HEK293 (cell line): ENCODE data around the gene DDX54.
A peak's percentile ranks its signal among the peaks of the same experiment; 100 is the strongest.

ENCODE experiments used
- CTCF ChIA-PET: fragments of 350-600 bp; formaldehyde crosslinking; extraction: SDS; loops from one replicate; lab custom pipeline; 2021; ENCODE audit warnings: antibody characterized with exemption; lab: Yijun Ruan, JAX
- POLR2A ChIA-PET: fragments of 300-600 bp; formaldehyde crosslinking; extraction: SDS; loops from one replicate; lab custom pipeline; 2020; ENCODE audit warnings: antibody characterized with exemption, inconsistent platforms; lab: Yijun Ruan, JAX
- H3K27ac ChIP-seq: fragments of 200-500 bp; sonication (Bioruptor generic); 2 replicates; pipeline ENCODE4 v1.5.1; 2014; ENCODE audit warnings: low read depth, low read length, control low read depth, inconsistent platforms; ENCODE audit errors: extremely low read depth
- H3K36me3 ChIP-seq, 2 experiments: fragments of 200-500 bp in 1 of 2; sonication (Bioruptor generic) in 1 of 2; 1 replicate in 1 of 2; 2 replicates in 1 of 2; pipeline ENCODE4 v1.5.1; 2014 to 2017; ENCODE audit warnings: inconsistent platforms in 2 of 2, low read length in 2 of 2; ENCODE audit not compliant: control insufficient read depth in 2 of 2, insufficient read depth in 1 of 2
- H3K4me1 ChIP-seq: fragments of 200-500 bp; sonication (Bioruptor generic); 2 replicates; pipeline ENCODE4 v1.5.1; 2014; ENCODE audit warnings: mild to moderate bottlenecking, low read length, inconsistent platforms; ENCODE audit not compliant: control insufficient read depth, insufficient read depth
- H3K4me3 ChIP-seq: 2 replicates; pipeline ENCODE4 v1.5.1; 2011; ENCODE audit warnings: low read depth, mild to moderate bottlenecking, control low read depth, low read length, moderate library complexity
- H3K9me3 ChIP-seq: fragments of 200-500 bp; sonication (Bioruptor generic); 2 replicates; pipeline ENCODE4 v1.5.1; 2014; ENCODE audit warnings: low read depth, low read length, inconsistent platforms; ENCODE audit not compliant: control insufficient read depth, insufficient read depth
- IKZF3 ChIP-seq: fragments of 450-650 bp; IDR thresholded peaks from 2 replicates; pipeline ENCODE4 v1.5.0; 2018; ENCODE audit warnings: missing biosample characterization, mild to moderate bottlenecking, missing genetic modification characterization, moderate library complexity
- KLF16 ChIP-seq: fragments of 450-650 bp; formaldehyde crosslinking; IDR thresholded peaks from 2 replicates; pipeline ENCODE4 v1.5.1; 2017; ENCODE audit warnings: missing biosample characterization, missing genetic modification characterization
- SCRT2 ChIP-seq: fragments of 450-650 bp; formaldehyde crosslinking; IDR thresholded peaks from 2 replicates; pipeline ENCODE4 v1.5.1; 2016; ENCODE audit warnings: missing biosample characterization, missing genetic modification characterization
- WT1 ChIP-seq: fragments of 450-650 bp; formaldehyde crosslinking; IDR thresholded peaks from 2 replicates; pipeline ENCODE4 v1.5.1; 2016; ENCODE audit warnings: missing biosample characterization, missing genetic modification characterization
- ZBTB17 ChIP-seq: fragments of 450-650 bp; formaldehyde crosslinking; IDR thresholded peaks from 2 replicates; pipeline ENCODE4 v1.5.1; 2016; ENCODE audit warnings: missing biosample characterization, missing genetic modification characterization
- ZIC2 ChIP-seq: fragments of 450-650 bp; formaldehyde crosslinking; IDR thresholded peaks from 2 replicates; pipeline ENCODE4 v1.5.1; 2016; ENCODE audit warnings: missing biosample characterization, missing genetic modification characterization
- ZNF121 ChIP-seq: fragments of 450-650 bp; formaldehyde crosslinking; IDR thresholded peaks from 2 replicates; pipeline ENCODE4 v1.5.1; 2016; ENCODE audit warnings: missing biosample characterization, missing genetic modification characterization
- ZNF169 ChIP-seq: fragments of 450-650 bp; formaldehyde crosslinking; IDR thresholded peaks from 2 replicates; pipeline ENCODE4 v1.5.1; 2016; ENCODE audit warnings: missing biosample characterization, missing genetic modification characterization
- ZNF202 ChIP-seq: fragments of 450-650 bp; formaldehyde crosslinking; IDR thresholded peaks from 2 replicates; pipeline ENCODE4 v1.5.1; 2016; ENCODE audit warnings: missing biosample characterization, missing genetic modification characterization, borderline replicate concordance
- ZNF223 ChIP-seq: fragments of 450-650 bp; formaldehyde crosslinking; IDR thresholded peaks from 2 replicates; pipeline ENCODE4 v1.5.1; 2016; ENCODE audit warnings: missing biosample characterization, missing genetic modification characterization
- ZNF23 ChIP-seq: fragments of 450-650 bp; formaldehyde crosslinking; IDR thresholded peaks from 2 replicates; pipeline ENCODE4 v1.5.1; 2016; ENCODE audit warnings: missing biosample characterization, missing genetic modification characterization, borderline replicate concordance
- ZNF335 ChIP-seq: fragments of 450-650 bp; formaldehyde crosslinking; conservative IDR thresholded peaks from 2 replicates; pipeline ENCODE4 v1.5.1; 2016; ENCODE audit warnings: missing biosample characterization, missing genetic modification characterization
- ZNF394 ChIP-seq: fragments of 450-650 bp; formaldehyde crosslinking; IDR thresholded peaks from 2 replicates; pipeline ENCODE4 v1.5.1; 2016; ENCODE audit warnings: missing biosample characterization, missing genetic modification characterization, mild to moderate bottlenecking, moderate library complexity, borderline replicate concordance
- ZNF560 ChIP-seq: fragments of 450-650 bp; formaldehyde crosslinking; IDR thresholded peaks from 2 replicates; pipeline ENCODE4 v1.5.1; 2017; ENCODE audit warnings: missing biosample characterization, missing genetic modification characterization, borderline replicate concordance
- ZNF571 ChIP-seq: fragments of 450-650 bp; formaldehyde crosslinking; IDR thresholded peaks from 2 replicates; pipeline ENCODE4 v1.5.0; 2017; ENCODE audit warnings: missing biosample characterization, missing genetic modification characterization
- ZNF585B ChIP-seq: fragments of 450-650 bp; formaldehyde crosslinking; IDR thresholded peaks from 2 replicates; pipeline ENCODE4 v1.5.1; 2016; ENCODE audit warnings: missing biosample characterization, missing genetic modification characterization
- ZNF600 ChIP-seq: fragments of 450-650 bp; formaldehyde crosslinking; IDR thresholded peaks from 2 replicates; pipeline ENCODE4 v1.5.1; 2016; ENCODE audit warnings: missing biosample characterization, missing genetic modification characterization
- ZNF624 ChIP-seq: fragments of 450-650 bp; formaldehyde crosslinking; IDR thresholded peaks from 2 replicates; pipeline ENCODE4 v1.5.1; 2017; ENCODE audit warnings: missing biosample characterization, missing genetic modification characterization
- ZSCAN16 ChIP-seq: fragments of 450-650 bp; formaldehyde crosslinking; IDR thresholded peaks from 2 replicates; pipeline ENCODE4 v1.5.1; 2016; ENCODE audit warnings: missing biosample characterization, missing genetic modification characterization
- TF ChIP-seq, protein P1 (sequence below): fragments of 450-650 bp; formaldehyde crosslinking; IDR thresholded peaks from 2 replicates; pipeline ENCODE4 v1.5.1; 2016; ENCODE audit warnings: missing biosample characterization, missing genetic modification characterization, low read depth
- TF ChIP-seq, protein P2 (sequence below): fragments of 450-650 bp; formaldehyde crosslinking; IDR thresholded peaks from 2 replicates; pipeline ENCODE4 v1.5.1; 2016; ENCODE audit warnings: missing biosample characterization, missing genetic modification characterization
- TF ChIP-seq, protein P3 (sequence below): fragments of 450-650 bp; IDR thresholded peaks from 2 replicates; pipeline ENCODE4 v1.5.1; 2018; ENCODE audit warnings: missing biosample characterization, missing genetic modification characterization
- TF ChIP-seq, protein P4 (sequence below): fragments of 450-650 bp; formaldehyde crosslinking; IDR thresholded peaks from 2 replicates; pipeline ENCODE4 v1.5.1; 2016; ENCODE audit warnings: missing biosample characterization, missing genetic modification characterization, borderline replicate concordance
- TF ChIP-seq, protein P5 (sequence below): fragments of 450-650 bp; IDR thresholded peaks from 2 replicates; pipeline ENCODE4 v1.5.1; 2018; ENCODE audit warnings: missing biosample characterization, mild to moderate bottlenecking, missing genetic modification characterization

DDX54 gene

DNA sequence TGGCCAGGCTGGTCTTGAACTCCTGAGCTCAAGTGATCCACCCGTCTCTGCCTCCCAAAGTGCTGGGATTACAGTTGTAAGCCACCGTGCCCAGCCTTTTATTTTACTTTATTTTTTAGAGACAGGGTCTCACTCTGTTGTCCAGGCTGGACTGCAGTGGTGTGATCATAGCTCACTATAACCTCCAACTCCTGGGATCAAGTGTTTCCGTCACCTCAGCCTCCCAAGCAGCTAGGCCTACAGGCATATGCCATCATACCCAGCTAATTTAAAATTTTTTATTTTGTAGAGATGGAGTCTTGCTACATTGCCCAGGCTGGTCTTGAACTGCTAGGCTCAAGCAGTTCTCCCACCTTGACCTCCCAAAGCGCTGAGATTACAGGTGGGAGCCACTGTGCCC is 39.7 kb upstream of the DDX54 start:
- POLR2A ChIA-PET: no interaction called here
- CTCF ChIA-PET: interaction anchor here (0.7 kb wide), 2 partner anchors 20 to 72 kb away, joined by 3 read pairs; no protein-coding TSS in a partner anchor
- no peaks in the 10 kb centered on the region for H3K4me1 ChIP-seq

DNA sequence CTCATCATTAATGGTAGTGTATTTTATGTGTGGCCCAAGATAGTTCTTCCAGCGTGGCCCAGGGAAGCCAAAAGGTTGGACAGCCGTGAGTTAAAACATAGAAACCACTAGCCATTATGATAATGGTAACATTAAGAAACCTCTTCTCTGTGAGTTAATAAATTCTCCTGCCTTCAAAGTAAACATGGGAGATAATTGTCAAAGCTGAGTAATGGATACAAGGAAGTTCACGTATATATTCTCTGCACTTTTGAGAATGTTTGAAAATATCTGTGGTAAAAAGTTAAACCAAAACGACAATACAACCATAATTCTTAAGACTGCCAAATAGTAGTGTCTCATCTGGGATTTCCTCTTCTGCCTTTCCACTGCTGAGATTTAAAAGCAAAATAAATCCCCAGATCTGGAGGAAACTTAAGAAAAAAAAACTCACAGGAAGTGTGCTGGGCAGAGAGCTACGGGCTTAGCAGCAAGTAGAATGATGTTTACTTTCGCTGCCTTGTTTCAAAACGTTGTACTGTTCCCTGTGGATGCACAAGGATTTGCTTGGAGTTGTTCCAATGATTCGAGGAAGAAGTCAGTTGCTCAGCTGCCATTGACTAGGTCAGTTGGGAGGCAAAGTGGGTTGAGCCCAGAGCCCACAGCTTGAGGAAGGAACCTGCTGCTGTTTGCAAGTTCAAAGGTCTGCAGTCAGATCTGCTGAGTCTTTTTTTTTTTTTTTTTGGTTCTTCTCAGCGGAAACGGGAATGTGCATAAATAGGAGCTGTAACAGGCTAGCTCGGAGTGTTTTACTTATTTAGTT is 37.7 kb upstream of the DDX54 start:
- Histone ChIP-seq H3K4me3 (no peak overlapping the region), H3K27ac (peak overlapping the region; percentile 20; the same call in 1 of the 2 replicates), H3K4me1 (no peaks in the 10 kb centered on the region), H3K9me3 (no peaks in the 10 kb centered on the region), H3K36me3 (peaks cover 0 to 11% of the 10 kb centered on the region in 2 experiments; a peak in 1 of 3 replicates)
- TF ChIP-seq, protein P1, sequence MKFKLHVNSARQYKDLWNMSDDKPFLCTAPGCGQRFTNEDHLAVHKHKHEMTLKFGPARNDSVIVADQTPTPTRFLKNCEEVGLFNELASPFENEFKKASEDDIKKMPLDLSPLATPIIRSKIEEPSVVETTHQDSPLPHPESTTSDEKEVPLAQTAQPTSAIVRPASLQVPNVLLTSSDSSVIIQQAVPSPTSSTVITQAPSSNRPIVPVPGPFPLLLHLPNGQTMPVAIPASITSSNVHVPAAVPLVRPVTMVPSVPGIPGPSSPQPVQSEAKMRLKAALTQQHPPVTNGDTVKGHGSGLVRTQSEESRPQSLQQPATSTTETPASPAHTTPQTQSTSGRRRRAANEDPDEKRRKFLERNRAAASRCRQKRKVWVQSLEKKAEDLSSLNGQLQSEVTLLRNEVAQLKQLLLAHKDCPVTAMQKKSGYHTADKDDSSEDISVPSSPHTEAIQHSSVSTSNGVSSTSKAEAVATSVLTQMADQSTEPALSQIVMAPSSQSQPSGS (tag by site-specific recombination): no peak
- TF ChIP-seq ZBTB17 (tag by site-specific recombination) (peak; percentile 98), ZNF223 (no peak), WT1 (tag by site-specific recombination) (no peak), ZNF560 (tag by site-specific recombination) (no peak), ZNF121 (tag by site-specific recombination) (no peak), ZNF394 (tag by site-specific recombination) (no peak), ZIC2 (peak; percentile 47), ZNF571 (tag by site-specific recombination) (no peak), ZNF23 (no peak), ZNF202 (no peak), ZNF169 (tag by site-specific recombination) (no peak), SCRT2 (tag by site-specific recombination) (0 out of 2 replicates have a peak, but pooled peaks have one; percentile 20), ZNF624 (tag by site-specific recombination) (no peak), ZNF335 (tag by site-specific recombination) (0 out of 2 replicates have a peak, but pooled peaks have one; percentile 10), ZNF600 (tag by site-specific recombination) (peak; percentile 51; the same call in 1 of the 2 replicates), KLF16 (tag by site-specific recombination) (no peak), ZSCAN16 (tag by site-specific recombination) (no peak), IKZF3 (tag by site-specific recombination) (peak; percentile 35; the same call in 1 of the 2 replicates)
- TF ChIP-seq, protein P2, sequence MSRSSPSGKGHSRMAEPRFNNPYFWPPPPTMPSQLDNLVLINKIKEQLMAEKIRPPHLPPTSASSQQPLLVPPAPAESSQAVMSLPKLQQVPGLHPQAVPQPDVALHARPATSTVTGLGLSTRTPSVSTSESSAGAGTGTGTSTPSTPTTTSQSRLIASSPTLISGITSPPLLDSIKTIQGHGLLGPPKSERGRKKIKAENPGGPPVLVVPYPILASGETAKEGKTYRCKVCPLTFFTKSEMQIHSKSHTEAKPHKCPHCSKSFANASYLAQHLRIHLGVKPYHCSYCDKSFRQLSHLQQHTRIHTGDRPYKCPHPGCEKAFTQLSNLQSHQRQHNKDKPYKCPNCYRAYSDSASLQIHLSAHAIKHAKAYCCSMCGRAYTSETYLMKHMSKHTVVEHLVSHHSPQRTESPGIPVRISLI: peak; percentile 72; the same call in 1 of the 2 replicates
- TF ChIP-seq, protein P3, sequence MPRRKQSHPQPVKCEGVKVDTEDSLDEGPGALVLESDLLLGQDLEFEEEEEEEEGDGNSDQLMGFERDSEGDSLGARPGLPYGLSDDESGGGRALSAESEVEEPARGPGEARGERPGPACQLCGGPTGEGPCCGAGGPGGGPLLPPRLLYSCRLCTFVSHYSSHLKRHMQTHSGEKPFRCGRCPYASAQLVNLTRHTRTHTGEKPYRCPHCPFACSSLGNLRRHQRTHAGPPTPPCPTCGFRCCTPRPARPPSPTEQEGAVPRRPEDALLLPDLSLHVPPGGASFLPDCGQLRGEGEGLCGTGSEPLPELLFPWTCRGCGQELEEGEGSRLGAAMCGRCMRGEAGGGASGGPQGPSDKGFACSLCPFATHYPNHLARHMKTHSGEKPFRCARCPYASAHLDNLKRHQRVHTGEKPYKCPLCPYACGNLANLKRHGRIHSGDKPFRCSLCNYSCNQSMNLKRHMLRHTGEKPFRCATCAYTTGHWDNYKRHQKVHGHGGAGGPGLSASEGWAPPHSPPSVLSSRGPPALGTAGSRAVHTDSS: no peak
- TF ChIP-seq, protein P4, sequence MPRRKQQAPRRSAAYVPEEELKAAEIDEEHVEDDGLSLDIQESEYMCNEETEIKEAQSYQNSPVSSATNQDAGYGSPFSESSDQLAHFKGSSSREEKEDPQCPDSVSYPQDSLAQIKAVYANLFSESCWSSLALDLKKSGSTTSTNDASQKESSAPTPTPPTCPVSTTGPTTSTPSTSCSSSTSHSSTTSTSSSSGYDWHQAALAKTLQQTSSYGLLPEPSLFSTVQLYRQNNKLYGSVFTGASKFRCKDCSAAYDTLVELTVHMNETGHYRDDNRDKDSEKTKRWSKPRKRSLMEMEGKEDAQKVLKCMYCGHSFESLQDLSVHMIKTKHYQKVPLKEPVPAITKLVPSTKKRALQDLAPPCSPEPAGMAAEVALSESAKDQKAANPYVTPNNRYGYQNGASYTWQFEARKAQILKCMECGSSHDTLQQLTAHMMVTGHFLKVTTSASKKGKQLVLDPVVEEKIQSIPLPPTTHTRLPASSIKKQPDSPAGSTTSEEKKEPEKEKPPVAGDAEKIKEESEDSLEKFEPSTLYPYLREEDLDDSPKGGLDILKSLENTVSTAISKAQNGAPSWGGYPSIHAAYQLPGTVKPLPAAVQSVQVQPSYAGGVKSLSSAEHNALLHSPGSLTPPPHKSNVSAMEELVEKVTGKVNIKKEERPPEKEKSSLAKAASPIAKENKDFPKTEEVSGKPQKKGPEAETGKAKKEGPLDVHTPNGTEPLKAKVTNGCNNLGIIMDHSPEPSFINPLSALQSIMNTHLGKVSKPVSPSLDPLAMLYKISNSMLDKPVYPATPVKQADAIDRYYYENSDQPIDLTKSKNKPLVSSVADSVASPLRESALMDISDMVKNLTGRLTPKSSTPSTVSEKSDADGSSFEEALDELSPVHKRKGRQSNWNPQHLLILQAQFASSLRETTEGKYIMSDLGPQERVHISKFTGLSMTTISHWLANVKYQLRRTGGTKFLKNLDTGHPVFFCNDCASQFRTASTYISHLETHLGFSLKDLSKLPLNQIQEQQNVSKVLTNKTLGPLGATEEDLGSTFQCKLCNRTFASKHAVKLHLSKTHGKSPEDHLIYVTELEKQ (tag by site-specific recombination): no peak
- TF ChIP-seq, protein P5, sequence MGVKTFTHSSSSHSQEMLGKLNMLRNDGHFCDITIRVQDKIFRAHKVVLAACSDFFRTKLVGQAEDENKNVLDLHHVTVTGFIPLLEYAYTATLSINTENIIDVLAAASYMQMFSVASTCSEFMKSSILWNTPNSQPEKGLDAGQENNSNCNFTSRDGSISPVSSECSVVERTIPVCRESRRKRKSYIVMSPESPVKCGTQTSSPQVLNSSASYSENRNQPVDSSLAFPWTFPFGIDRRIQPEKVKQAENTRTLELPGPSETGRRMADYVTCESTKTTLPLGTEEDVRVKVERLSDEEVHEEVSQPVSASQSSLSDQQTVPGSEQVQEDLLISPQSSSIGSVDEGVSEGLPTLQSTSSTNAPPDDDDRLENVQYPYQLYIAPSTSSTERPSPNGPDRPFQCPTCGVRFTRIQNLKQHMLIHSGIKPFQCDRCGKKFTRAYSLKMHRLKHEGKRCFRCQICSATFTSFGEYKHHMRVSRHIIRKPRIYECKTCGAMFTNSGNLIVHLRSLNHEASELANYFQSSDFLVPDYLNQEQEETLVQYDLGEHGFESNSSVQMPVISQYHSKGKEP (tag by site-specific recombination): no peak
- ChIA-PET POLR2A (interaction anchor here (0.6 to 2.4 kb wide), 8 partner anchors 12 to 888 kb away, joined by 3 to 12 read pairs (median 4); partner anchors contain the start of genes DDX54 and RITA1), CTCF (interaction anchor here (0.6 to 1.2 kb wide), 5 partner anchors 37 to 257 kb away, joined by 3 to 4 read pairs (median 3); partner anchors contain the start of gene RITA1)

More for the DNA sequence above, 39.7 kb upstream of the DDX54 start:
- Histone ChIP-seq H3K36me3 (peaks cover 0 to 22% of the 10 kb centered on the region in 2 experiments; a peak in 1 of 3 replicates), H3K4me3 (no peak overlapping the region), H3K27ac (no peak overlapping the region), H3K9me3 (no peaks in the 10 kb centered on the region)
- TF ChIP-seq ZNF585B (tag by site-specific recombination): no peak
- TF ChIP-seq ZNF121 (tag by site-specific recombination): peak; percentile 84
